ENCODE results near the gene VSTM2L. TPM values are rescaled to one million over a fixed set of nuclear protein-coding genes. Genes with fewer than 3 reads are reported as not detected.

The VSTM2L gene
- total and polyA plus RNA-seq, 8 donors, result 1.1 to 10.1 (median 2.8) TPM

DNA sequence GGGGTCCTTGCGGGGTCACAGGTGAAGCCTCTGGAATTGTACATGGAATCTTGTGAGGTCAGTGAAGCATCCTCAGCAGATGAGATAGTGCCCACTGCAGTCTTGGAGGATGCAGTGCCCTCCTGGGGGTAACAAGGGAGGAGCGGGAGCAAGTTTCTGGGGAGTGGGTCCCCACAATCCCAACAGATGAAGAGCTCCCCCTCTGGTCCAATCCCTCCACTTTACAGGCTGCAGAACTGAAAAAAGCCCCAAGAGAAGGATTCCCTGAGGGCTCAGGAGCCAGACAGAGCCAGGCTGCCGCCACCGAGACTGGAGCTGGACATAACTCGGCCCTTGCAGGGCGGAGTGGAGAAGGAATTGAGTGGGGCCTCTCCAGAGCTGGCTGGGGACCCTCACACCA is 77.9 kb downstream of the VSTM2L start:
- FAIRE-seq, result no peak
- WGBS, 2 donors, result 96 to 98% methylated on average over 6 of the region's 6 CpGs
- ATAC-seq, result no peak
- Histone ChIP-seq H3K9me3 (no peaks in the 10 kb centered on the region), H3K4me1 (peaks cover 0 to 7% (median 3%) of the 10 kb centered on the region in 3 donors), H3K4me3 (no peak overlapping the region), H3K36me3 (peaks cover 0 to 10% (median 0%) of the 10 kb centered on the region in 3 donors), H3K27me3 (no peaks in the 10 kb centered on the region), H3K27ac (no peak overlapping the region)
- DNase-seq, result no peak
- intact Hi-C loops (cut with DNase I), result no loop called here
- TF ChIP-seq, protein P1, sequence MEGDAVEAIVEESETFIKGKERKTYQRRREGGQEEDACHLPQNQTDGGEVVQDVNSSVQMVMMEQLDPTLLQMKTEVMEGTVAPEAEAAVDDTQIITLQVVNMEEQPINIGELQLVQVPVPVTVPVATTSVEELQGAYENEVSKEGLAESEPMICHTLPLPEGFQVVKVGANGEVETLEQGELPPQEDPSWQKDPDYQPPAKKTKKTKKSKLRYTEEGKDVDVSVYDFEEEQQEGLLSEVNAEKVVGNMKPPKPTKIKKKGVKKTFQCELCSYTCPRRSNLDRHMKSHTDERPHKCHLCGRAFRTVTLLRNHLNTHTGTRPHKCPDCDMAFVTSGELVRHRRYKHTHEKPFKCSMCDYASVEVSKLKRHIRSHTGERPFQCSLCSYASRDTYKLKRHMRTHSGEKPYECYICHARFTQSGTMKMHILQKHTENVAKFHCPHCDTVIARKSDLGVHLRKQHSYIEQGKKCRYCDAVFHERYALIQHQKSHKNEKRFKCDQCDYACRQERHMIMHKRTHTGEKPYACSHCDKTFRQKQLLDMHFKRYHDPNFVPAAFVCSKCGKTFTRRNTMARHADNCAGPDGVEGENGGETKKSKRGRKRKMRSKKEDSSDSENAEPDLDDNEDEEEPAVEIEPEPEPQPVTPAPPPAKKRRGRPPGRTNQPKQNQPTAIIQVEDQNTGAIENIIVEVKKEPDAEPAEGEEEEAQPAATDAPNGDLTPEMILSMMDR (IDR thresholded peaks at IDR 0.05), result no peak

DNA sequence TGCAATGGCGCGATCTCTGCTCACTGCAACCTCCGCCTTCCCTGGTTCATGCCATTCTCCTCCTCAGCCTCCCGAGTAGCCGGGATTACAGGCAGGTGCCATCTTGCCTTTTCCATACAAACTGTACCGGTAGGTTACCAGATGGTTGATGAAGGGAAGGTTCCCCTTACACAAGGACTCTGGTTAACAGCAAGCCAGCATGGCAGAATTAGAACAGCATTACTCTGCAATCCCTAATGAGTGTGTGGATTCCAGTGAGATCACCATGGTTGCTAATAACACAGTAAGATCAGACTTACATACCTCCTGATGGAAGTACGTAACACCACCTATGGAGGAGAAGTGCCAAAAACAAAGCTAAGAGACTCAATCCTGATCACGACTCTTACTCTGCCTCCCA is 78.6 kb downstream of the VSTM2L start:
- WGBS, 2 donors, result 95 to 98% methylated on average over 8 of the region's 8 CpGs
- no peak for DNase-seq
- no peaks in the 10 kb centered on the region for H3K27me3 ChIP-seq
- no peak overlapping the region for H3K27ac ChIP-seq
- H3K4me3 ChIP-seq, result no peak overlapping the region
- intact Hi-C loops (cut with DNase I), result no loop called here
- H3K4me1 ChIP-seq, result peaks cover 0 to 12% (median 10%) of the 10 kb centered on the region in 3 donors
- no peaks in the 10 kb centered on the region for H3K9me3 ChIP-seq
- FAIRE-seq, result no peak
- H3K36me3 ChIP-seq, result peaks cover 0 to 10% (median 0%) of the 10 kb centered on the region in 3 donors
- TF ChIP-seq, protein P1 (IDR thresholded peaks at IDR 0.05), result no peak
- ATAC-seq, result no peak

DNA sequence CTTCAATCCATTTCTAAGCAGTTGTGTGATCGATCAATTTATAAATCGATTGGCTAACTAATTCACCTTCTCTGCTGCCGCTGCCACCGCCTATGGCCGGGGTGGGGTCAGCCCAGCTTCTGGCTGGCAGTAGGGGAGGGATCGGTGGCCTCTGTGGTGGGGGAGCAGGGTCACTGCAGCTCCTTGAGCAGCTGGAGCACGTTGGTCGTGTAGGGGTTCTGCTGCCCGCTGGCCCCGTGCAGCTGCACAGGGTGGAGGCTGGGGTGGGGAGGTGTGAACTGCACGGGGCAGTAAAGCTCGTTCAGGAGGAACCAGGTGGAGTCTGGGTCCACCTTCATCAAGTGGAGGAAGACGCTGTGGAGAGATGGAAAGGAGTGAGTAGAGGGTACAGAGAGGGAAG is 80.4 kb downstream of the VSTM2L start:
- 90 to 92% methylated on average over 13 of the region's 13 CpGs for WGBS, 2 donors

DNA sequence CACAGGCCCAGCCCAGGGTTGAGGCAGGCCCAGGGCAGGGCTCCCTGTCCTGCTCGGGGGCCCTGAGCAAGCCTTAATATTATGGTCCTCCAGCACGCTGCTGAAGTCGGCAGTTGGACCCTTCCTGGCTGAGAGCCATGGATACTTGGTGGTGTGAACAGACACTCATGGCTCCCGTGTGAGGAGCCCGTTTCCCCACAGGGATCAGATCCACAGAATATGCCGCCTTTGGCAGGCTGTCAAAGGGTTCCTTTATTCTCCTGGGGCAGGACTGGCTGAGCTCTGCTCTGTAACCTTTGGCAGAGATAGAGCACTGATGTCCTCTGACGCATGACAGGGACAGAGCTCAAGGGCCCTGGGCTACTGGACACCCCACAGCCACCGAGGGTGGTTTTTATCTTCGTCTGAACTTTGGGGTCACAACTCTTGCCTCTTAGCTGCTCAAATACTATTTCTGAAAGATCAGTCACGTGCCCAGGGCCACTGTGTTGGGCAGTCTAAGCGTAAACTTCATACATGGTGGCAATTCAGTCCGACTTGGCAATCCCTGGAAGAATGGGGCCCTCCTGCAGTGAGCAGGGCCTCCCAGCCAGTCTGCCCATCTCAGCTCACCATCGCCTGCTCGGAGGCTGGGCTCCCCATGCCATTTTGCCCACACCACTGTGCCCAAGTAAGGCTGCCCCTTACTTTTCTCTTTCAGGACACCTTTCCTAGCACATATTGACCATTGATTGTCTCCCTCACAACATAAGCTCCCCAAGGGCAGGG is 81.3 kb downstream of the VSTM2L start:
- ATAC-seq, result no peak
- no peak for DNase-seq

More for the DNA sequence above, 80.4 kb downstream of the VSTM2L start:
- ATAC-seq (no peak), DNase-seq (no peak), FAIRE-seq (no peak)
- Histone ChIP-seq H3K4me1 (peaks cover 0 to 24% (median 16%) of the 10 kb centered on the region in 3 donors), H3K9me3 (no peaks in the 10 kb centered on the region), H3K4me3 (no peak overlapping the region), H3K36me3 (peaks cover 0 to 10% (median 0%) of the 10 kb centered on the region in 3 donors), H3K27me3 (no peaks in the 10 kb centered on the region), H3K27ac (no peak overlapping the region)
- TF ChIP-seq, protein P1 (IDR thresholded peaks at IDR 0.05), result no peak
- intact Hi-C loops (cut with DNase I), result no loop called here

More for the DNA sequence above, 81.3 kb downstream of the VSTM2L start:
- H3K9me3 ChIP-seq, result no peaks in the 10 kb centered on the region
- intact Hi-C loops (cut with DNase I), result no loop called here
- no peak overlapping the region for H3K27ac ChIP-seq
- H3K27me3 ChIP-seq, result no peaks in the 10 kb centered on the region
- no peak overlapping the region for H3K4me3 ChIP-seq
- peaks cover 0 to 24% (median 16%) of the 10 kb centered on the region in 3 donors for H3K4me1 ChIP-seq
- WGBS, 2 donors, result 75 to 82% methylated on average over 14 of the region's 14 CpGs
- TF ChIP-seq, protein P1 (IDR thresholded peaks at IDR 0.05), result no peak
- H3K36me3 ChIP-seq, result peaks cover 0 to 10% (median 0%) of the 10 kb centered on the region in 3 donors
- FAIRE-seq, result no peak
